ENCODE data around the gene MYEOV.
A peak's percentile ranks its signal among the peaks of the same experiment; 100 is the strongest.

MYEOV gene

GRCh38 chr11:69301081-69301454 lies 7.1 kb downstream of the MYEOV start (continued):
- TF ChIP-seq ZNF274 (IDR thresholded peaks at IDR 0.05; ENCODE audit: low read length) = no peak
- TF ChIP-seq ZNF274 (tag by site-specific recombination; IDR thresholded peaks at IDR 0.05; ENCODE audit: borderline replicate concordance) = no peak
- TF ChIP-seq ZNF792 (tag by site-specific recombination; IDR thresholded peaks at IDR 0.05) = no peak
- TF ChIP-seq, protein P1, sequence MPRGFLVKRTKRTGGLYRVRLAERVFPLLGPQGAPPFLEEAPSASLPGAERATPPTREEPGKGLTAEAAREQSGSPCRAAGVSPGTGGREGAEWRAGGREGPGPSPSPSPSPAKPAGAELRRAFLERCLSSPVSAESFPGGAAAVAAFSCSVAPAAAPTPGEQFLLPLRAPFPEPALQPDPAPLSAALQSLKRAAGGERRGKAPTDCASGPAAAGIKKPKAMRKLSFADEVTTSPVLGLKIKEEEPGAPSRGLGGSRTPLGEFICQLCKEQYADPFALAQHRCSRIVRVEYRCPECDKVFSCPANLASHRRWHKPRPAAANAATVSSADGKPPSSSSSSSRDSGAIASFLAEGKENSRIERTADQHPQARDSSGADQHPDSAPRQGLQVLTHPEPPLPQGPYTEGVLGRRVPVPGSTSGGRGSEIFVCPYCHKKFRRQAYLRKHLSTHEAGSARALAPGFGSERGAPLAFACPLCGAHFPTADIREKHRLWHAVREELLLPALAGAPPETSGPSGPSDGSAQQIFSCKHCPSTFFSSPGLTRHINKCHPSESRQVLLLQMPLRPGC (tag by site-specific recombination; IDR thresholded peaks at IDR 0.05) = no peak
- TF ChIP-seq, protein P2, sequence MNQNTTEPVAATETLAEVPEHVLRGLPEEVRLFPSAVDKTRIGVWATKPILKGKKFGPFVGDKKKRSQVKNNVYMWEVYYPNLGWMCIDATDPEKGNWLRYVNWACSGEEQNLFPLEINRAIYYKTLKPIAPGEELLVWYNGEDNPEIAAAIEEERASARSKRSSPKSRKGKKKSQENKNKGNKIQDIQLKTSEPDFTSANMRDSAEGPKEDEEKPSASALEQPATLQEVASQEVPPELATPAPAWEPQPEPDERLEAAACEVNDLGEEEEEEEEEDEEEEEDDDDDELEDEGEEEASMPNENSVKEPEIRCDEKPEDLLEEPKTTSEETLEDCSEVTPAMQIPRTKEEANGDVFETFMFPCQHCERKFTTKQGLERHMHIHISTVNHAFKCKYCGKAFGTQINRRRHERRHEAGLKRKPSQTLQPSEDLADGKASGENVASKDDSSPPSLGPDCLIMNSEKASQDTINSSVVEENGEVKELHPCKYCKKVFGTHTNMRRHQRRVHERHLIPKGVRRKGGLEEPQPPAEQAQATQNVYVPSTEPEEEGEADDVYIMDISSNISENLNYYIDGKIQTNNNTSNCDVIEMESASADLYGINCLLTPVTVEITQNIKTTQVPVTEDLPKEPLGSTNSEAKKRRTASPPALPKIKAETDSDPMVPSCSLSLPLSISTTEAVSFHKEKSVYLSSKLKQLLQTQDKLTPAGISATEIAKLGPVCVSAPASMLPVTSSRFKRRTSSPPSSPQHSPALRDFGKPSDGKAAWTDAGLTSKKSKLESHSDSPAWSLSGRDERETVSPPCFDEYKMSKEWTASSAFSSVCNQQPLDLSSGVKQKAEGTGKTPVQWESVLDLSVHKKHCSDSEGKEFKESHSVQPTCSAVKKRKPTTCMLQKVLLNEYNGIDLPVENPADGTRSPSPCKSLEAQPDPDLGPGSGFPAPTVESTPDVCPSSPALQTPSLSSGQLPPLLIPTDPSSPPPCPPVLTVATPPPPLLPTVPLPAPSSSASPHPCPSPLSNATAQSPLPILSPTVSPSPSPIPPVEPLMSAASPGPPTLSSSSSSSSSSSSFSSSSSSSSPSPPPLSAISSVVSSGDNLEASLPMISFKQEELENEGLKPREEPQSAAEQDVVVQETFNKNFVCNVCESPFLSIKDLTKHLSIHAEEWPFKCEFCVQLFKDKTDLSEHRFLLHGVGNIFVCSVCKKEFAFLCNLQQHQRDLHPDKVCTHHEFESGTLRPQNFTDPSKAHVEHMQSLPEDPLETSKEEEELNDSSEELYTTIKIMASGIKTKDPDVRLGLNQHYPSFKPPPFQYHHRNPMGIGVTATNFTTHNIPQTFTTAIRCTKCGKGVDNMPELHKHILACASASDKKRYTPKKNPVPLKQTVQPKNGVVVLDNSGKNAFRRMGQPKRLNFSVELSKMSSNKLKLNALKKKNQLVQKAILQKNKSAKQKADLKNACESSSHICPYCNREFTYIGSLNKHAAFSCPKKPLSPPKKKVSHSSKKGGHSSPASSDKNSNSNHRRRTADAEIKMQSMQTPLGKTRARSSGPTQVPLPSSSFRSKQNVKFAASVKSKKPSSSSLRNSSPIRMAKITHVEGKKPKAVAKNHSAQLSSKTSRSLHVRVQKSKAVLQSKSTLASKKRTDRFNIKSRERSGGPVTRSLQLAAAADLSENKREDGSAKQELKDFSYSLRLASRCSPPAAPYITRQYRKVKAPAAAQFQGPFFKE (tag by site-specific recombination; IDR thresholded peaks at IDR 0.05; ENCODE audit: borderline replicate concordance) = no peak

- ChIA-PET CTCF (interaction anchor here (1.0 kb wide), 1 partner anchor 9 kb away, joined by 4 read pairs; no protein-coding TSS in a partner anchor), POLR2A (no interaction called here)
- TF ChIP-seq ZNF623 (tag by site-specific recombination; IDR thresholded peaks at IDR 0.05) = no peak
- peak; percentile 58; the same call in 1 of the 2 replicates for TF ChIP-seq GLIS1 (tag by site-specific recombination; IDR thresholded peaks at IDR 0.05)
- TF ChIP-seq, protein P3, sequence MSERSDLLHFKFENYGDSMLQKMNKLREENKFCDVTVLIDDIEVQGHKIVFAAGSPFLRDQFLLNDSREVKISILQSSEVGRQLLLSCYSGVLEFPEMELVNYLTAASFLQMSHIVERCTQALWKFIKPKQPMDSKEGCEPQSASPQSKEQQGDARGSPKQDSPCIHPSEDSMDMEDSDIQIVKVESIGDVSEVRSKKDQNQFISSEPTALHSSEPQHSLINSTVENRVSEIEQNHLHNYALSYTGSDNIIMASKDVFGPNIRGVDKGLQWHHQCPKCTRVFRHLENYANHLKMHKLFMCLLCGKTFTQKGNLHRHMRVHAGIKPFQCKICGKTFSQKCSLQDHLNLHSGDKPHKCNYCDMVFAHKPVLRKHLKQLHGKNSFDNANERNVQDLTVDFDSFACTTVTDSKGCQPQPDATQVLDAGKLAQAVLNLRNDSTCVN (tag by site-specific recombination; optimal IDR thresholded peaks at IDR 0.05) = no peak
- TF ChIP-seq ZNF529 (tag by site-specific recombination; IDR thresholded peaks at IDR 0.05; ENCODE audit: insufficient replicate concordance) = no peak
- TF ChIP-seq, protein P4, sequence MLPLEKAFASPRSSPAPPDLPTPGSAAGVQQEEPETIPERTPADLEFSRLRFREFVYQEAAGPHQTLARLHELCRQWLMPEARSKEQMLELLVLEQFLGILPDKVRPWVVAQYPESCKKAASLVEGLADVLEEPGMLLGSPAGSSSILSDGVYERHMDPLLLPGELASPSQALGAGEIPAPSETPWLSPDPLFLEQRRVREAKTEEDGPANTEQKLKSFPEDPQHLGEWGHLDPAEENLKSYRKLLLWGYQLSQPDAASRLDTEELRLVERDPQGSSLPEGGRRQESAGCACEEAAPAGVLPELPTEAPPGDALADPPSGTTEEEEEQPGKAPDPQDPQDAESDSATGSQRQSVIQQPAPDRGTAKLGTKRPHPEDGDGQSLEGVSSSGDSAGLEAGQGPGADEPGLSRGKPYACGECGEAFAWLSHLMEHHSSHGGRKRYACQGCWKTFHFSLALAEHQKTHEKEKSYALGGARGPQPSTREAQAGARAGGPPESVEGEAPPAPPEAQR (tag by site-specific recombination; IDR thresholded peaks at IDR 0.05) = no peak
- TF ChIP-seq ZBTB17 (tag by site-specific recombination; IDR thresholded peaks at IDR 0.05) = no peak
- no peak for TF ChIP-seq HOXC10 (CRISPR knock-in tag; IDR thresholded peaks at IDR 0.05)
- no peak for TF ChIP-seq ZNF660 (tag by site-specific recombination; IDR thresholded peaks at IDR 0.05)
- TF ChIP-seq HIC1 (tag by site-specific recombination; IDR thresholded peaks at IDR 0.05) = 0 out of 2 replicates have a peak, but pooled peaks have one; percentile 26
- TF ChIP-seq ZNF138 (tag by site-specific recombination; IDR thresholded peaks at IDR 0.05; ENCODE audit: borderline replicate concordance) = no peak
- peak; percentile 79 for TF ChIP-seq ZIC2 (tag by site-specific recombination; IDR thresholded peaks at IDR 0.05)
- TF ChIP-seq KLF1 (tag by site-specific recombination; IDR thresholded peaks at IDR 0.05) = peak; percentile 24; the same call in 1 of the 2 replicates
- TF ChIP-seq, protein P5, sequence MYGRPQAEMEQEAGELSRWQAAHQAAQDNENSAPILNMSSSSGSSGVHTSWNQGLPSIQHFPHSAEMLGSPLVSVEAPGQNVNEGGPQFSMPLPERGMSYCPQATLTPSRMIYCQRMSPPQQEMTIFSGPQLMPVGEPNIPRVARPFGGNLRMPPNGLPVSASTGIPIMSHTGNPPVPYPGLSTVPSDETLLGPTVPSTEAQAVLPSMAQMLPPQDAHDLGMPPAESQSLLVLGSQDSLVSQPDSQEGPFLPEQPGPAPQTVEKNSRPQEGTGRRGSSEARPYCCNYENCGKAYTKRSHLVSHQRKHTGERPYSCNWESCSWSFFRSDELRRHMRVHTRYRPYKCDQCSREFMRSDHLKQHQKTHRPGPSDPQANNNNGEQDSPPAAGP (tag by site-specific recombination; IDR thresholded peaks at IDR 0.05) = peak; percentile 87
- TF ChIP-seq GLIS2 (tag by site-specific recombination; IDR thresholded peaks at IDR 0.05) = peak; percentile 59
These were observed 7.8 kb downstream of the MYEOV start for GRCh38 chr11:69301455-69302401.

More at GRCh38 chr11:69301455-69302401, 7.8 kb downstream of the MYEOV start:
- H3K4me1 ChIP-seq (ENCODE audit: control insufficient read depth, insufficient read depth, low read length) = peaks cover 6% of the 10 kb centered on the region; the same call in 1 of the 2 replicates
- no peak overlapping the region for H3K27ac ChIP-seq (ENCODE audit: extremely low read depth, low read depth, low read length)
- H3K36me3 ChIP-seq (ENCODE audit: control insufficient read depth in 2 of 2, insufficient read depth in 1 of 2, low read length in 2 of 2) = no peaks in the 10 kb centered on the region
- no peak overlapping the region for H3K4me3 ChIP-seq (ENCODE audit: low read depth, low read length)
- H3K9me3 ChIP-seq (ENCODE audit: control insufficient read depth, insufficient read depth, low read depth, low read length) = no peaks in the 10 kb centered on the region

Data from HEK293 (cell line).